HG02973 (cell line): ENCODE data around the gene SYP.
A peak's percentile ranks its signal among the peaks of the same experiment; 100 is the strongest.

Experiments used
- ATAC-seq: cut with Tn5 transposase; IDR thresholded peaks from one replicate; pipeline ENCODE4 v1.9.1; 2021; ENCODE audit warnings: moderate library complexity; ENCODE audit not compliant: unreplicated experiment

SYP gene

GRCh38 chrX:49221868-49222267 lies 21.9 kb upstream of the SYP start:
- ATAC-seq = no peak

DNA sequence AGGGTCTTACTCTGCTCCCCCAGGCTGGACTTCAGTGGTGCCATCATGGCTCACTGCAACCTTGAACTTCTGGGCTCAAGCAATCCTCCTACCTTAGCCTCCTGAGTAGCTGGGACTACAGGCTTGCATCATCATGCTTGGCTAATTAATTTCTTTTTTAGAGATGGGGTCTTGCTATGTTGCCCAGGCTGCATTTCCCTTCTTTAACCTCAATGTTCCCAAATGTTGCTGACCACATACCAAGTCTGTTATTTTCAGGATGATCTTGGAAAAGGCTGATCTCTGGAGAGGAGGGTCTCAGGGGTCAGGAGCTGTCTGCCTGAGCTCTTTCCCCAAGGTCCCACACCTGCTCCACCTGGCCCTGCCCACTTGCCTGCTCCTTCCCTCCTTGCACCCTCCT lies 20.1 kb upstream of the SYP start:
- ATAC-seq = no peak

GRCh38 chrX:49214996-49215526 lies 15.1 kb upstream of the SYP start:
- ATAC-seq = no peak

DNA sequence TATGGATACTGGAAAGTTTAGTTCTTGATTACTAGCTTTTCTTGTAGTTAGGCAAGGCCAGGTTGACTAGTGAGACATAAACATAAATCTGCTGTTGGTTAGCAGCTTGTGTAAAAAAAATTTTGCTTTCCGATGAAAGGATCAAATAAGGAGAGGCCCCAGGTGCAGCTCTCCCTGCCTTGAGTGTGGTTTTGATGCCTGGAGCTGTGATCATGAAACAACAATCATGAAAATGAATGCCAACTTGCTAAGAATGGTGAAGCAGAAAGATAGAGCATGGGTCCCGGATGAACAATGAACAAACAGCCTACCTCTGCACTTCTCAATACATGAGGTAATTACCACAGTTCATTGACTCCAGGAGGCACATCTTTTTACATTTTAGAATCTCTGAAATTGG lies 14.4 kb upstream of the SYP start:
- ATAC-seq = no peak

GRCh38 chrX:49212861-49213260 lies 12.9 kb upstream of the SYP start:
- no peak for ATAC-seq

- no peak for ATAC-seq
These were observed 12.2 kb upstream of the SYP start for GRCh38 chrX:49212209-49212608.

DNA sequence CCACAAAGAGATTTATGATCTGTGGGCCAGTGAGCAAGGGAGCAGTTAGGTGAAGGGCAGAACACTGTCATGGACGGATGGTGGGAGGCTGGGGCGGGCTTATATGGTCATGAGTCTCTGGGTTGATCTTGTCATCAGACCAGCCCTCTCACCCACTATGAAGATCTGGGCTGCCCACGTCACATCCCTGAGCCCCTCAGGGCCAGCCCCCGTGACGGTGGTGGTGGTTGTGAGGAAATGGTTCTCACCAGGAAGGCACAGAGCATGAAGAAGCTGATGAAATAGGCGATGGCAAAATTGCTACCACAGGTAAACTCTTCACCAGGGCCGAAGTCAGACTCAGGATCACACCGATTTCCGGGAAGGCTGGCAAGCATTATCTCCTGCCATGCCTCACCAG lies 11.1 kb upstream of the SYP start:
- no peak for ATAC-seq

DNA sequence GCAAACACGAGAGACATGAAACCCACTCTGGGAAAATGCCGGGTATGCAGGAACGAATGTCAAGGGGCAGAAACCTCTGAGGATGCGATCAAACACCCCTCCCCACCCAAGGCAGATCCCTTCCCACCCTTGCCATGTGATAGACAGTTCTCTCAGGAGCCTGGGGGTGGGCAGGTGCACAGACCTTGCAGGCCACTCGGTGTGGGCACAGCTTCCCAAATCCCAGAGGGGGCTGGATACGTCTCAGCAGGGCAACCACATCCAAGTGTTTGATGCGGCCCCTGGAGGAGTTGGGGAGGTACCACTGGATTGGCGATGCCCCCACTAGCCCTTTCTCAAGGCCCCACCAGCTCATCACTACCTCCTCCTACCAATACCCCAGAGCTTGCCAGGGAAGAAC lies 10.4 kb upstream of the SYP start:
- no peak for ATAC-seq

- no peak for ATAC-seq
These were observed 9.7 kb upstream of the SYP start for GRCh38 chrX:49209434-49210251.

- no peak for ATAC-seq
These were observed 8.4 kb upstream of the SYP start for GRCh38 chrX:49208399-49208798.

GRCh38 chrX:49206543-49206942 lies 6.5 kb upstream of the SYP start:
- no peak for ATAC-seq

GRCh38 chrX:49205443-49205842 lies 5.5 kb upstream of the SYP start:
- ATAC-seq = no peak

- ATAC-seq = no peak
These were observed 4.7 kb upstream of the SYP start for GRCh38 chrX:49204709-49205108.

DNA sequence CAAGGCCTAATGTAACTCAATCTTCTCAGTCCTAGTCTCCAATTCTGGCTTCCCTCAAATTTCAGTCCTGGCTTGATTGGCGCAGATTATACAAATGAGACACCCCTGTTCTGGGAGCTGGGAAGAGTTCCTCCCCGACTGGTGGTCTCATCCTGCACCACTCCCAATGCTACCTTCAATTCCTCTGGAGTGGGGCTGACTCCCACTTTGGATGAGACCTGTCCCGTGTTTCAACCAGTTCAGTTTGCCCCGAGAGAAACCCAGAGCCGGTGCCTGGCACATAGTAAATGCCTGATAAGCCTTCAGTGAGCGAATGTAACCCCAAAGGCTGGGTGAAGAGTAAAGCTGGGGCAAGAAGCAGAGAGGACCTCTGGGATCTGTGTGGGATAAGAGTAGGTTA lies 4.0 kb upstream of the SYP start:
- no peak for ATAC-seq

- no peak for ATAC-seq
These were observed 3.5 kb upstream of the SYP start for GRCh38 chrX:49203536-49203935.

- ATAC-seq = no peak
These were observed 2.0 kb upstream of the SYP start for GRCh38 chrX:49202022-49202421.

GRCh38 chrX:49199315-49199595 lies 738 bp downstream of the SYP start:
- ATAC-seq = no peak

DNA sequence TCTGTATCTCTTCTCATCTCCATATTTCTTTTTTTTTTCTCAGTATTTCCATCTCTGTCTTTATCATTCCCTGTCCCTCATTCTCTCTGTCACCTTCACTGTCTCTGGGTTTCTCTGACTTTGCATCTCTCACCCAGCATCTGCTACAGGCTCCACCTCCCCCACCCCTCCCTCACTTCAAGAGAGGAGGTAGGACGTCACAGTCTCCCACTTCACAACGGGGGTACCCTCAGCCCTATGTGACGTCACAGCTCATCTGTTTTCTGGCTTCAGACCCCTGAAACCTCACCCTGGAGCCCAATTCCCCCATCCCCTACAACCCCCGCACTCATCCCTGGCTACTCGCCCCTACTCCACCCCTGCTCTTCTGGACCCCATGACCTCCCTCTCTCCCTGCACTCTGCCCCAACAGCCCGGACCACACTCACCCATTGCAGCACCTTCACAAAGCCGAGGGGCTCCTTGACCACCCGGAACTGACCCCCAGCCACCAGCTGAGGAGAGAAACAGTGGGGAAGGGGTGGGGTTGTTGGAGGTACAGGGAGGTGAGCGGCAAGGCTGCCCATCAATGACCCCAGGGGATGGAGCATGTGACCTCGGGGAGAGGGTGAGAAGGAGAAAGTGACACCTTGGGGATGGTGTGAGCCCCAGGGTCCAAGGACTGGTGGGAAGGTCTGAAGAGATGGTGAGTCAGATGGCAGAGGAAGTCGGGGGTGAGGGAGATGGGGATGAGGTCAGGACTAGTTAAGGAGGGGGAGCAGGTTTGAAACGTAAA lies 1.3 kb downstream of the SYP start:
- no peak for ATAC-seq

DNA sequence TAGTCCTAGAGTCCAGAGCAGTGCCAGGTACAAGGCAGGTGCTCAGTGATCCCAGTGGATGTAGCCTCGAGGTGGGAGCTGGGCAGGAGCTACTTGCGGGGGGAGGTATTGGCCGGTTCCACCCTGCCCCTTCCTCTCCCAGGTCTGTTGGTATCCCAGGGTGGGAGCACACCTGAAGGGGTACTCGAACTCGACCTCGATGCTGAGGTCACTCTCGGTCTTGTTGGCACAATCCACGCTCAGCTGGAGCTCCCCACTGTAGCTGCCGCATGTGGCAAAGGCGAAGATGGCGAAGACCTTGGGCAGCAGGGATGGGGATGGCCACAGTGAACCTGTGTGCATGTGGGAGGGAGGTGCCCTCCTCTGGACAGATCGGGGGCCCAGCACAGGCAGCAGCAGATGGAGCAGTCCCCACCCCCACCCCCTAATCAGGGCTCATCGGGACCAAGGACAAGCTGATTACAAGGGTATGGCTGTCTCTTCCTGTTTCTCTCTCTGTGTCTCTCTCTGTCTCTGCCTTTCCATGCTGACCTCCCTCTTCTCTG lies 2.4 kb downstream of the SYP start:
- ATAC-seq = no peak

- no peak for ATAC-seq
These were observed 6.4 kb downstream of the SYP start for GRCh38 chrX:49193542-49193964.

GRCh38 chrX:49192722-49193328 lies 7.2 kb downstream of the SYP start:
- ATAC-seq = no peak

DNA sequence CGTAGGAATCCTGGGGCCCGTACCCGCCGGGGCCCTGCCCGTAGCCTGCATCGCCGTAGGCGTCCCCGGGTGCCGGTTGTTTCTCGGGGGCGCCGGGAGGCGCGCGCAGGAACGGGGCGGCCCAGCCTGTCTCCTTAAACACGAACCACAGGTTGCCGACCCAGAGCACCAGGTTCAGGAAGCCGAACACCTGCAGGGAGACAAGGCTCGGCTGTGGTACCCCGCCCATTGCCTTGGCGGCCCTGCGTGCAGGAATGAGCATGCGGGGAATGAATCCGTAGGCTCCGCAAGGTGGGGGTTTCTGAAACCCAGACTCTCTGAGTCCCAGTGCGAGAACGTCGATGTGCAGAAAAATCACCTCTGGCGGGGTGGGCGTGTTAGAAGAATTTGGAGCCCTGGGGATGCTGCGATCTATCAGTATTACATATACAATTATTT lies 8.4 kb downstream of the SYP start:
- ATAC-seq = peak; percentile 15
